ENCODE data around the gene AP3S2.

GRCh38 chr15:89802231-89802928 is 91.4 kb downstream of the AP3S2 start:
- TF ChIP-seq CTCF (IDR thresholded peaks at IDR 0.05), result no peak
- TF ChIP-seq POLR2A (IDR thresholded peaks at IDR 0.05), result no peak

Measured in esophagus squamous epithelium (tissue), 4 donors.